Measurements from ENCODE around the gene WNT8B.

Gene WNT8B

GRCh38 chr10:100469756-100470155 is 6.9 kb downstream of the WNT8B start:
- H3K36me3 Mint-ChIP-seq (ENCODE audit: low read depth), result peaks cover 4% of the 10 kb centered on the region
- no peak overlapping the region for H3K4me3 Mint-ChIP-seq
- no peaks in the 10 kb centered on the region for H3K4me1 Mint-ChIP-seq (ENCODE audit: low read depth)
- no peaks in the 10 kb centered on the region for H3K9me3 Mint-ChIP-seq
- H3K27ac Mint-ChIP-seq, result no peak overlapping the region
- no peak for DNase-seq (ENCODE audit: low spot score)
- peaks cover 8% of the 10 kb centered on the region for H3K27me3 Mint-ChIP-seq (ENCODE audit: low read depth)

GRCh38 chr10:100470367-100470766 is 7.6 kb downstream of the WNT8B start:
- H3K27ac Mint-ChIP-seq, result no peak overlapping the region
- peaks cover 8% of the 10 kb centered on the region for H3K27me3 Mint-ChIP-seq (ENCODE audit: low read depth)
- no peak overlapping the region for H3K4me3 Mint-ChIP-seq

GRCh38 chr10:100477970-100478369 is 15.2 kb downstream of the WNT8B start:
- Mint-ChIP-seq H3K4me3 (no peak overlapping the region), H3K4me1 (ENCODE audit: low read depth) (peaks cover 20% of the 10 kb centered on the region), H3K36me3 (ENCODE audit: low read depth) (peaks cover 12% of the 10 kb centered on the region), H3K27me3 (ENCODE audit: low read depth) (peaks cover 11% of the 10 kb centered on the region), H3K27ac (no peak overlapping the region), H3K9me3 (no peaks in the 10 kb centered on the region)
- no peak for DNase-seq (ENCODE audit: low spot score)

More at GRCh38 chr10:100470367-100470766, 7.6 kb downstream of the WNT8B start:
- no peaks in the 10 kb centered on the region for H3K9me3 Mint-ChIP-seq
- peaks cover 4% of the 10 kb centered on the region for H3K36me3 Mint-ChIP-seq (ENCODE audit: low read depth)
- no peak for DNase-seq (ENCODE audit: low spot score)
- H3K4me1 Mint-ChIP-seq (ENCODE audit: low read depth), result no peaks in the 10 kb centered on the region

- Mint-ChIP-seq H3K4me1 (ENCODE audit: low read depth) (peaks cover 31% of the 10 kb centered on the region), H3K36me3 (ENCODE audit: low read depth) (peaks cover 18% of the 10 kb centered on the region), H3K27me3 (ENCODE audit: low read depth) (peaks cover 11% of the 10 kb centered on the region), H3K9me3 (no peaks in the 10 kb centered on the region), H3K4me3 (no peak overlapping the region), H3K27ac (no peak overlapping the region)
- no peak for DNase-seq (ENCODE audit: low spot score)
Measured at GRCh38 chr10:100479037-100479436, 16.2 kb downstream of the WNT8B start.

GRCh38 chr10:100480002-100480401 is 17.2 kb downstream of the WNT8B start:
- Mint-ChIP-seq H3K27ac (no peak overlapping the region), H3K9me3 (no peaks in the 10 kb centered on the region), H3K27me3 (ENCODE audit: low read depth) (peaks cover 11% of the 10 kb centered on the region), H3K4me3 (no peak overlapping the region), H3K4me1 (ENCODE audit: low read depth) (peaks cover 34% of the 10 kb centered on the region), H3K36me3 (ENCODE audit: low read depth) (peaks cover 24% of the 10 kb centered on the region)
- no peak for DNase-seq (ENCODE audit: low spot score)

GRCh38 chr10:100481462-100482081 is 18.8 kb downstream of the WNT8B start:
- peak; percentile 86 for DNase-seq (ENCODE audit: low spot score)
- no peaks in the 10 kb centered on the region for H3K9me3 Mint-ChIP-seq
- H3K27me3 Mint-ChIP-seq (ENCODE audit: low read depth), result peaks cover 11% of the 10 kb centered on the region
- peaks cover 34% of the 10 kb centered on the region for H3K4me1 Mint-ChIP-seq (ENCODE audit: low read depth)
- H3K4me3 Mint-ChIP-seq, result peak overlapping the region; percentile 80
- H3K36me3 Mint-ChIP-seq (ENCODE audit: low read depth), result peaks cover 37% of the 10 kb centered on the region
- H3K27ac Mint-ChIP-seq, result peak overlapping the region; percentile 79

GRCh38 chr10:100482181-100482833 is 19.5 kb downstream of the WNT8B start:
- H3K9me3 Mint-ChIP-seq, result no peaks in the 10 kb centered on the region
- DNase-seq (ENCODE audit: low spot score), result peak; percentile 66
- H3K27me3 Mint-ChIP-seq (ENCODE audit: low read depth), result peaks cover 11% of the 10 kb centered on the region
- peak overlapping the region; percentile 79 for H3K27ac Mint-ChIP-seq
- peaks cover 37% of the 10 kb centered on the region for H3K4me1 Mint-ChIP-seq (ENCODE audit: low read depth)
- peak overlapping the region; percentile 80 for H3K4me3 Mint-ChIP-seq
- H3K36me3 Mint-ChIP-seq (ENCODE audit: low read depth), result peaks cover 43% of the 10 kb centered on the region

GRCh38 chr10:100482834-100483185 is 20.0 kb downstream of the WNT8B start:
- peaks cover 45% of the 10 kb centered on the region for H3K36me3 Mint-ChIP-seq (ENCODE audit: low read depth)
- DNase-seq (ENCODE audit: low spot score), result no peak
- peak overlapping the region; percentile 80 for H3K4me3 Mint-ChIP-seq
- H3K4me1 Mint-ChIP-seq (ENCODE audit: low read depth), result peaks cover 37% of the 10 kb centered on the region
- no peaks in the 10 kb centered on the region for H3K9me3 Mint-ChIP-seq
- peaks cover 11% of the 10 kb centered on the region for H3K27me3 Mint-ChIP-seq (ENCODE audit: low read depth)
- H3K27ac Mint-ChIP-seq, result peak overlapping the region; percentile 40

GRCh38 chr10:100483876-100484666 is 21.3 kb downstream of the WNT8B start:
- Mint-ChIP-seq H3K9me3 (no peaks in the 10 kb centered on the region), H3K27me3 (ENCODE audit: low read depth) (peaks cover 8% of the 10 kb centered on the region), H3K27ac (peak overlapping the region; percentile 38), H3K4me3 (peak overlapping the region; percentile 80), H3K4me1 (ENCODE audit: low read depth) (peaks cover 32% of the 10 kb centered on the region), H3K36me3 (ENCODE audit: low read depth) (peaks cover 56% of the 10 kb centered on the region)
- DNase-seq (ENCODE audit: low spot score), result no peak

GRCh38 chr10:100485366-100485765 is 22.6 kb downstream of the WNT8B start:
- Mint-ChIP-seq H3K27ac (no peak overlapping the region), H3K36me3 (ENCODE audit: low read depth) (peaks cover 62% of the 10 kb centered on the region), H3K4me1 (ENCODE audit: low read depth) (peaks cover 28% of the 10 kb centered on the region), H3K4me3 (no peak overlapping the region), H3K9me3 (no peaks in the 10 kb centered on the region), H3K27me3 (ENCODE audit: low read depth) (peaks cover 4% of the 10 kb centered on the region)
- DNase-seq (ENCODE audit: low spot score), result no peak

GRCh38 chr10:100485801-100486495 is 23.1 kb downstream of the WNT8B start:
- peaks cover 2% of the 10 kb centered on the region for H3K27me3 Mint-ChIP-seq (ENCODE audit: low read depth)
- no peaks in the 10 kb centered on the region for H3K9me3 Mint-ChIP-seq
- H3K4me3 Mint-ChIP-seq, result no peak overlapping the region
- H3K4me1 Mint-ChIP-seq (ENCODE audit: low read depth), result peaks cover 28% of the 10 kb centered on the region
- H3K27ac Mint-ChIP-seq, result no peak overlapping the region
- peaks cover 67% of the 10 kb centered on the region for H3K36me3 Mint-ChIP-seq (ENCODE audit: low read depth)
- no peak for DNase-seq (ENCODE audit: low spot score)

GRCh38 chr10:100487529-100487928 is 24.7 kb downstream of the WNT8B start:
- H3K4me1 Mint-ChIP-seq (ENCODE audit: low read depth), result peaks cover 21% of the 10 kb centered on the region

GRCh38 chr10:100489396-100489795 is 26.6 kb downstream of the WNT8B start:
- Mint-ChIP-seq H3K4me1 (ENCODE audit: low read depth) (peaks cover 16% of the 10 kb centered on the region), H3K9me3 (no peaks in the 10 kb centered on the region), H3K36me3 (ENCODE audit: low read depth) (peaks cover 83% of the 10 kb centered on the region), H3K4me3 (no peak overlapping the region), H3K27ac (peak overlapping the region; percentile 47), H3K27me3 (ENCODE audit: low read depth) (no peaks in the 10 kb centered on the region)
- no peak for DNase-seq (ENCODE audit: low spot score)

More at GRCh38 chr10:100487529-100487928, 24.7 kb downstream of the WNT8B start:
- peaks cover 77% of the 10 kb centered on the region for H3K36me3 Mint-ChIP-seq (ENCODE audit: low read depth)
- no peak overlapping the region for H3K4me3 Mint-ChIP-seq
- no peak for DNase-seq (ENCODE audit: low spot score)
- no peaks in the 10 kb centered on the region for H3K9me3 Mint-ChIP-seq
- H3K27me3 Mint-ChIP-seq (ENCODE audit: low read depth), result no peaks in the 10 kb centered on the region
- H3K27ac Mint-ChIP-seq, result no peak overlapping the region

GRCh38 chr10:100490531-100490930 is 27.7 kb downstream of the WNT8B start:
- Mint-ChIP-seq H3K4me1 (ENCODE audit: low read depth) (peaks cover 16% of the 10 kb centered on the region), H3K9me3 (no peaks in the 10 kb centered on the region)
- no peak for DNase-seq (ENCODE audit: low spot score)

More at GRCh38 chr10:100490531-100490930, 27.7 kb downstream of the WNT8B start:
- H3K27ac Mint-ChIP-seq, result no peak overlapping the region
- H3K4me3 Mint-ChIP-seq, result no peak overlapping the region
- H3K27me3 Mint-ChIP-seq (ENCODE audit: low read depth), result no peaks in the 10 kb centered on the region
- peaks cover 84% of the 10 kb centered on the region for H3K36me3 Mint-ChIP-seq (ENCODE audit: low read depth)
